HG02885 (cell line): ENCODE data around the gene FAM3A.

ENCODE experiments used
- ATAC-seq: cut with Tn5 transposase; IDR thresholded peaks from one replicate; pipeline ENCODE4 v1.9.1; 2021; ENCODE audit warnings: mild to moderate bottlenecking; ENCODE audit not compliant: unreplicated experiment, poor library complexity

The FAM3A gene

DNA sequence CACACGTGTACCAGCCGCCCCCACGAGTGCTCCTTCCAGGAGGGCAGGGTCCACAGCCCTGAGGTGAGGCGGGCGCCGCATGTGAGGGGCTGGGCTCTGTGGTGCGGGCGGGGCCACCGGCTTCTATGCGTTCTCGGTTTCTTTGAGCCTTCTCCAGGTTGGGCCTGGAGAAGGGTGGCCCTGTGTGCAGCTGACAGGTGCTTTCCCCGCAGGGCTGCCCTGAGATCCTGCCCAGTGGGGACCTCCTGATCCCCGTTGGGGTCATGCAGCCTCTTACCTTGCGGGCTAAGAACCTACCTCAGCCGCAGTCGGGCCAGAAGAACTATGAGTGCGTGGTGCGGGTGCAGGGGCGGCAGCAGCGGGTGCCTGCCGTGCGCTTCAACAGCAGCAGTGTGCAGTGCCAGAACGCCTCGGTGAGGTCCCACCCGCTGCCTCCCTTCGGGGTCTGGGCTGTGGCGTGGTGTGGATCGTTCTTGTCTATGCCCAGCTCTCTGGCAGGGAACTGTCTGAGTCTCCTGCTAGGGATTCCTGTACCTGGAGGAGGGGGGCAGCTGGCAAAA, 51.1 kb downstream of the FAM3A start:
- ATAC-seq: no peak

DNA sequence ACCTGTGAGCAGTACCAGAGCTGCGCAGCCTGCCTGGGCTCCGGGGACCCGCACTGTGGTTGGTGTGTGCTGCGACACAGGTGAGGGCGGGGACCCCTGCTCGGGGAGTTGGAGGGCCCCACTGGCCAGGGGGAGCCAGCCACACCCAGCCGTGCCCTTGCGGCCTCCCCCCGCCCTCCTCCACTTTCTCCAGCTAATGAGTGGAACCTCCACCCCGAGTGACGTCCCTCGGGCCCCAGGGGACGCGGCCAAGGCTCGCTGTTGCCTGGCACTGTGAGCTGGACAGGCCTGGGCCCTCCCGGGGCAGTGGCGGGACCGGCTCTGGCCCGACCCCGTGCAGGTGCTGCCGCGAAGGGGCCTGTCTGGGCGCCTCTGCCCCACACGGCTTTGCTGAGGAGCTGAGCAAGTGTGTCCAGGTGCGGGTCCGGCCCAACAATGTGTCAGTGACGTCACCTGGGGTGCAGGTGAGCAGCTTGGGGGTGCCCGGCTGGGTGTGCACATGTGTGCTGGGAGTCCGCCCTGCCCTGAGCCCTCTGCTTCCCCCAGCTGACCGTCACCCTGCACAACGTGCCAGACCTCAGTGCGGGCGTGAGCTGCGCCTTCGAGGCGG, 52.3 kb downstream of the FAM3A start:
- no peak for ATAC-seq

DNA sequence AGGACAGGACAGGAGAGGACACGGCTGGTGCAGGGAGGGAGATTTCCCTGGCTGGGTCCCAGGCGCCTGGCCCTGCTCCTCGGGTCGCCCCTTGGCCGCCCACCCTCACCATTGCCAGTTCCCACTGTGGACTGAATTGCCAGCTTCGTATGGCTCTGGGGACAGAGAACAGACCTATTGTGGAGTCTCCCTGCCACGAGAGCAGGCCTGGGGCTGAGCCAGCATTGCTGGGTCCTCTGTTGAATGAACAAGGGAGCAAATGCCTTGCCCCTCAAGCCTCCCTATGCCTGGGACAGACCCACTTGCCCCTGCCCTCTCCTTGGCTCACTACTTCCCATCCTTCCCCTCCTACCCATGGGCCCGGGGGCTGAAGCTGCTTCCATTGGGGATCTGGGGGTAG, 53.6 kb downstream of the FAM3A start:
- ATAC-seq: no peak

DNA sequence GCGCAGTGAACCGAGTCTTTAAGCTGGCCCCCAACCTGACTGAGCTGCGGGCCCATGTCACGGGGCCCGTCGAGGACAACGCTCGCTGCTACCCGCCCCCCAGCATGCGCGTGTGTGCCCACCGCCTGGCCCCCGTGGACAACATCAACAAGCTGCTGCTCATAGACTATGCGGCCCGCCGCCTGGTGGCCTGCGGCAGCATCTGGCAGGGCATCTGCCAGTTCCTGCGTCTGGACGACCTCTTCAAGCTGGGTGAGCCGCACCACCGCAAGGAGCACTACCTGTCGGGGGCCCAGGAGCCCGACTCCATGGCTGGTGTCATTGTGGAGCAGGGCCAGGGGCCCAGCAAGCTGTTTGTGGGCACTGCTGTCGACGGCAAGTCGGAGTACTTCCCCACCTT, 55.7 kb downstream of the FAM3A start:
- no peak for ATAC-seq

DNA sequence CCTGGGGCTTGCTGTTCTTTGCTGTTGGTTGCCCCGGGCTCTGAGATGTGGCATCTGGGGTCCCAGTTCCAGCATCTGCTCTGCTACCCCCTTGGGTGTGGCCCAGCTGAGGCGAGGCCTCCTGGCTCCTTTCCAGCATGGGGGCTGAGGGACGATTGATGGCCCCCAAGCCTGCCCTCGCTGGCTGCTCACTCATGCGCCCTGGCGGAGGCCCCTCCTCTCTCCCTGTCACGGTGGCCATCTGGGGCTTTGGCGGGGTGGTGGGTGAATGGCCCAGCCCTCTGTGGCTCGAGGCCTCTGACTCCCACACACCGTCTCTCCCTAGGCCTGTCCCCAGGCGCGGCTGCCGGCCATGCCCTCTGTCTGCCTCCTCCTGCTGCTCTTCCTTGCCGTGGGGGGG, 56.2 kb downstream of the FAM3A start:
- no peak for ATAC-seq

DNA sequence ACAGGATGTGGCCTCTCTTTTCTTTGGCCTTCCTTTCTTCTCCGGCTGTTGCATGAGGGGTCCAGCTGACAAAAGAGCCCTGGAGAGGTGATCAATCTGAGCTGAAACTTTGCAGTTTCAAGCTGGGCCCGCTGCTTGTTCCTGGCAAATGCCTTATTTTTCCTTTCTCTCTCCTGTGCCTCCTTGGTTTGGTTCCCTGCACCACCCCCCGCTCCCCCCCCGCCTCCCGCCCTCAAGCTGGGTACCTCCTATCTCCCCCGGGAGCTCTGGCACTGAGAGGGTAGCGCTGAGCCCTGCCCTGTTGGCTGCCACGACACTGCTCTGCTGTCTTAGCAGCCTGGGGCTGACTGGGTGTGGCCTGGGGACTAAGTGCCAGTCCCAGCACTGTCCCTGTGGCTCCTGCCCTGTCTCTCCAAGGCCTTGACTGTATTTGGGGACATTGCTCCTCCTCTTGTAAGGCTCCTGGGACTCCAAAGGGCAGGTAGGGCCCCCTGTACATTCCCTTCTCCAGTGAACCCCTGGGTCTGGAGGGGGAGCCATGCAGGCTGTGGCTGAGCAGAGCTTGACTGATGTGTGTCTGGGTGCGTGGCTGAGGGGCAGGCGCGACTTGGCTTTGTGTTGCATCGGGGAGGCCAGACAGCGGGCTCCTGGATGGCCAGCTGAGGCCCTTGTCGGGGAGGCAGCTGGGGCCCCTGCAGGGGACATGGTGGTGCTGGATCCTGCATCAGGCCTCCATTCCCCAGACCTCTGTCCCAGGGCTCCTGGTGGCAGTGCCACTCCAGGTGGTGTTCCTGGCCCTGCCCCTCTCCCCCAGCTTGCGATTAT, 56.9 kb downstream of the FAM3A start:
- ATAC-seq: no peak

DNA sequence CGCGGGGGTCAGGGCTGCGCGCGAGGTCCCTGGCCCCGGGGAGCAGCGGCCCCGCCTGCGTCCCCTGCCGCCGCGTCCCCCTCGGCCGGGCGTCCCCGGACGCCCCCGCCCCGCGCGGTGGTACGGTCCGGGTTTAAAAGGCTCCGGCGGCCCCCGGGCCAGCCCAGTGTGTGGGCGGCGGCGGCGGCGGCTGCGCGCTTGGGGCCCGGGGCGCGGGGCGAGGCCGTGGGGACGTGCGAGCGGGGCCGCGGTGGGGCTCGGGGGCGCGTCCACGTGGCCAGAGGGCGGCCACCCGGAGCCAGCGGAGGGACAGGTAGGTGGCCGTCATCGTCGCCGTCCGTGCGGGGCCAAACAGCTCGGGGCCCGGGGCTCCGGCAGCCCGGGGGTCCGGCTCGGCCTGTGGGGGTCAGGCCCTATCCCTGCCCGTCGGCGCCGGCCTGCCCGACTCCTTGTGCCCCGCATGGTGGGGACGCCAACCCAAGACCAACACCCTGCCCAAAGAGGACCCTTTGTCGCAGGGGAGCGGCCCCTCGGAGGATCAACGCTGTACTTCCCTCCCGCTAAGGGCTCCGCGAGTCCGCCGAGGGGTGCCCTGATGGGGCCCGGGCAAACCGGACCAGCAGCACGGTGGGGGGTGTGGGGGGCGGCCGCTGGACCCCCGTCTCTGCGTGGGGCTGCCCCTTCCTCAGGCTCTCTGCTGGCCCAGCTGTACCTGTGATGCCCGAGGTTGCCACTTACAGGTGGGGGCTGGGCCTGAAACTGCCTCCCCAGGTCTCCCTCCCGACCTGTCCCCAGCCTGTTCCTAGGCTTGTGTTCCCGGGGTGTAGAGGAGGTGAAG, 57.7 kb downstream of the FAM3A start, which contains the start of gene PLXNA3:
TSS of gene PLXNA3 (plus strand) at position 166 of the 838 bp plus-strand sequence. CDS start 1,903 bp downstream, outside the sequence.
- ATAC-seq: peak; percentile 65

DNA sequence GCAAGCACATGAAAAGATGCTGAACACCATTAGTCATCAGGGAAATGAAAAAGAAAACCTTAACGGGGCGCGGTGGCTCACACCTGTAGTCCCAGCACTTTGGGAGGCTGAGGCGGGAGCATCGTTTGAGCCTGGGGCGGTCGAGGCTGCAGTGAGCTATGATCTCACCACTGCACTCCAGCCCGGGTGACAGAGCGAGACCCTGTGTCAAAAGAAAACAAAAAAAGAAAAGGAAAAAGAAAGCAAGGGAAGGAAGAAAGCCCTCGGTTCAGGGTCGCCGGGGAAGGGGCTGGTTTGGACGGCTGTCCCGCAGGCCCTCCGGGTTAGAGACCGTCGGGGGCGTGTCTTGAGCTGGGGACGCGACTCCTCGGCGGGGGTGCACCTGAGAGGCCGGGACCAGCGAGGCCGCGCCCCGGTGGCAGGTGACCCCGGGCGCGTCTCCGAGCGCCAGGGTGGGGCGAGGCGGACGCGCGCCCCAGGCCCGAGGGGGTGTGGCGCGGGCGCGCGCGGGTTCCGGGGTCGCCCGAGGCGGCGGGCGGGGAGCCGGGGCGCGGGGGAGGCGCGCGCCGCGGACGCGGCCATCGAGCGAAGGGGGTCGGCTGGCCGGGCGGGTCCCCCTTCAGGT, 58.4 kb downstream of the FAM3A start:
- ATAC-seq: peak; percentile 65
